HepG2 (cell line): ENCODE measurements around the gene SRD5A1. TPM values are rescaled to one million over a fixed set of nuclear protein-coding genes. Genes with fewer than 3 reads are reported as not detected.
A peak's percentile ranks its signal among the peaks of the same experiment; 100 is the strongest.

ENCODE experiments used
- E2F5 ChIP-seq: sonication (generic); formaldehyde crosslinking; conservative IDR thresholded peaks from 2 replicates; pipeline ENCODE4 v1.4.0; 2020; ENCODE audit warnings: missing genetic modification reagents
- GABPA ChIP-seq, 2 experiments: IDR thresholded peaks; 2 replicates each; pipeline ENCODE4 v1.6.1; 2011 to 2016; ENCODE audit warnings: low read depth in 2 of 2, low read length in 1 of 2, missing biosample characterization in 1 of 2, missing genetic modification characterization in 1 of 2
- GATAD1 ChIP-seq: IDR thresholded peaks from 2 replicates; pipeline ENCODE4 v1.6.1; 2016; ENCODE audit warnings: missing genetic modification reagents, missing compliant biosample characterization
- HMG20A ChIP-seq: IDR thresholded peaks from 2 replicates; pipeline ENCODE4 v1.6.1; 2016; ENCODE audit warnings: borderline replicate concordance
- KDM1A ChIP-seq: IDR thresholded peaks from 2 replicates; pipeline ENCODE4 v1.6.1; 2016; ENCODE audit warnings: missing compliant biosample characterization
- KLF9 ChIP-seq: IDR thresholded peaks from 2 replicates; pipeline ENCODE4 v1.6.1; 2016; ENCODE audit warnings: low read depth
- NR3C1 ChIP-seq: sonication (generic); formaldehyde crosslinking; IDR thresholded peaks from 2 replicates; pipeline ENCODE4 v1.4.0; 2020; ENCODE audit warnings: missing genetic modification reagents
- SMC3 ChIP-seq: IDR thresholded peaks from 2 replicates; pipeline ENCODE4 v1.6.1; 2011; ENCODE audit warnings: low read length, improper control_type of control experiment
- SP1 ChIP-seq, 2 experiments: fragments of 450-650 bp in 1 of 2; sonication (generic) in 1 of 2; formaldehyde crosslinking in 1 of 2; IDR thresholded peaks; 2 replicates each; pipeline versions ENCODE4 v1.4.0 to v1.6.1; 2016 to 2020; ENCODE audit warnings: missing genetic modification reagents in 1 of 2
- TCF7 ChIP-seq: sonication (generic); IDR thresholded peaks from 2 replicates; pipeline ENCODE4 v1.6.1; 2016; ENCODE audit warnings: antibody characterized with exemption, low read depth
- THAP11 ChIP-seq: IDR thresholded peaks from 2 replicates; pipeline ENCODE4 v1.6.1; 2016; ENCODE audit warnings: missing biosample characterization, missing genetic modification reagents
- THAP7 ChIP-seq: sonication (generic); formaldehyde crosslinking; IDR thresholded peaks from 2 replicates; pipeline ENCODE4 v1.8.1; 2023; ENCODE audit warnings: mild to moderate bottlenecking, missing genetic modification reagents
- XBP1 ChIP-seq: sonication (generic); formaldehyde crosslinking; IDR thresholded peaks from 2 replicates; pipeline ENCODE4 v1.5.0; 2020; ENCODE audit warnings: missing genetic modification reagents
- ZBTB33 ChIP-seq: sonication (generic); formaldehyde crosslinking; IDR thresholded peaks from 2 replicates; pipeline ENCODE4 v1.4.0; 2020; ENCODE audit warnings: missing genetic modification reagents
- ZNF570 ChIP-seq: sonication (generic); formaldehyde crosslinking; IDR thresholded peaks from 2 replicates; pipeline ENCODE4 v1.4.0; 2020; ENCODE audit warnings: mild to moderate bottlenecking, missing genetic modification reagents, borderline replicate concordance
- ZNF777 ChIP-seq: sonication (generic); formaldehyde crosslinking; IDR thresholded peaks from 2 replicates; pipeline ENCODE4 v1.4.0; 2020; ENCODE audit warnings: missing genetic modification reagents
- polyA plus RNA-seq, 8 experiments: library from polyadenylated mRNA; depleted of rRNA in 3 of 8; stranded (reverse) in 7 of 8; unstranded in 1 of 8; fragments of >200 nt; fragmentation: Illumina TruSeq in 4 of 8; extraction: Trizol in 4 of 8; gene quantifications; 2 replicates each; pipeline versions ENCODE4 v1.2.1 to v1.2.3, GENCODE V29; 2011 to 2016; ENCODE audit warnings: low read depth in 4 of 8, missing spikeins in 1 of 8, mixed read lengths in 1 of 8; ENCODE audit not compliant: insufficient read depth in 1 of 8
- total RNA-seq, 5 experiments: library from RNA; depleted of rRNA; stranded (reverse); fragments of >200 nt; fragmentation: Illumina TruSeq; extraction: Trizol; gene quantifications; 2 replicates each; pipeline ENCODE4 v1.2.3, GENCODE V29; 2016; ENCODE audit warnings: low read depth in 1 of 5
- TF ChIP-seq, protein P1 (sequence below): sonication (generic); formaldehyde crosslinking; IDR thresholded peaks from 2 replicates; pipeline ENCODE4 v1.5.0; 2020; ENCODE audit warnings: mild to moderate bottlenecking, missing genetic modification reagents
- TF ChIP-seq, protein P2 (sequence below): sonication (generic); formaldehyde crosslinking; IDR thresholded peaks from 2 replicates; pipeline ENCODE4 v1.8.1; 2023; ENCODE audit warnings: mild to moderate bottlenecking, missing genetic modification reagents, borderline replicate concordance
- TF ChIP-seq, protein P3 (sequence below): sonication (generic); formaldehyde crosslinking; IDR thresholded peaks from 2 replicates; pipeline ENCODE4 v1.8.1; 2023; ENCODE audit warnings: missing genetic modification reagents, inconsistent platforms, borderline replicate concordance

The SRD5A1 gene
- total and polyA plus RNA-seq, 2 of the 13 experiments (the other 11 are each of a cell fraction or from before 2014, with no cell fraction given): 6.1 to 9.9 TPM

DNA sequence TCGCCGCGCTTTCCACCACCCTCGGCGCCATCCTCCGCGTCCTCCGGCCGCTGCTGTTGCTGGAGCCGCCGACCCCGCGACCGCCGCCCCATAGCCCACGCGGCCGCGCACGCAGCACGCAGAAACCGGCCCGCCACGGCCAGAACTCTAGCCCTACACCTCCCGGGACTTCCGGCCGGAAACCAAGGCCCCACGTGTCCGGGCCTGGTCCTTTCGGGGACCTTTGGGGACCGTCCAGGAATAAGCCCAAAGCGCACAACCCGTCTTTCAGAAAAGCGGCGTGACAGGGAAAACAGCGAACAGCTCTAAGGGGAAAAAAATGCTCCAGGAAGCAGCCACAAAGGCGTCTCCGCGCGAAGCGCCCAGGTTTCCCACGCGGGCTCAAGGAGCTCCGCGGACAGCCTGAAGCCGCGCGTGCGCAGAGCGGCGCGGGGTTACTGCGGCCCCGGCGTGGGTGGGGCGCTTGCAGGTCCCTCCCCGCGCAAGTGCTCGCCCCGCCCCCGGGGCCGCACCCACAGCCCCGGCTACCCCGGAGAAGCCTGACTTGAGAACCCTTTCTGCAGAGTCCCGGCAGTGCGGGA, at the start of gene SRD5A1, which contains the start of gene NSUN2 (continued):
- TF ChIP-seq, protein P1, sequence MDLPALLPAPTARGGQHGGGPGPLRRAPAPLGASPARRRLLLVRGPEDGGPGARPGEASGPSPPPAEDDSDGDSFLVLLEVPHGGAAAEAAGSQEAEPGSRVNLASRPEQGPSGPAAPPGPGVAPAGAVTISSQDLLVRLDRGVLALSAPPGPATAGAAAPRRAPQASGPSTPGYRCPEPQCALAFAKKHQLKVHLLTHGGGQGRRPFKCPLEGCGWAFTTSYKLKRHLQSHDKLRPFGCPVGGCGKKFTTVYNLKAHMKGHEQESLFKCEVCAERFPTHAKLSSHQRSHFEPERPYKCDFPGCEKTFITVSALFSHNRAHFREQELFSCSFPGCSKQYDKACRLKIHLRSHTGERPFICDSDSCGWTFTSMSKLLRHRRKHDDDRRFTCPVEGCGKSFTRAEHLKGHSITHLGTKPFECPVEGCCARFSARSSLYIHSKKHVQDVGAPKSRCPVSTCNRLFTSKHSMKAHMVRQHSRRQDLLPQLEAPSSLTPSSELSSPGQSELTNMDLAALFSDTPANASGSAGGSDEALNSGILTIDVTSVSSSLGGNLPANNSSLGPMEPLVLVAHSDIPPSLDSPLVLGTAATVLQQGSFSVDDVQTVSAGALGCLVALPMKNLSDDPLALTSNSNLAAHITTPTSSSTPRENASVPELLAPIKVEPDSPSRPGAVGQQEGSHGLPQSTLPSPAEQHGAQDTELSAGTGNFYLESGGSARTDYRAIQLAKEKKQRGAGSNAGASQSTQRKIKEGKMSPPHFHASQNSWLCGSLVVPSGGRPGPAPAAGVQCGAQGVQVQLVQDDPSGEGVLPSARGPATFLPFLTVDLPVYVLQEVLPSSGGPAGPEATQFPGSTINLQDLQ (CRISPR knock-in tag): no peak
- no peak for TF ChIP-seq NR3C1
- peak; percentile 92 for TF ChIP-seq GATAD1
- TF ChIP-seq SMC3: no peak
- TF ChIP-seq THAP7 (CRISPR knock-in tag): no peak
- no peak for TF ChIP-seq HMG20A (CRISPR knock-in tag)
- TF ChIP-seq TCF7: no peak
- TF ChIP-seq ZNF777 (CRISPR knock-in tag): peak; percentile 37
- TF ChIP-seq SP1 (IDR thresholded peaks at IDR 0.05): no peak
- TF ChIP-seq SP1 (CRISPR knock-in tag; IDR thresholded peaks at IDR 0.05): no peak
- TF ChIP-seq THAP11 (CRISPR knock-in tag): peak; percentile 89
- no peak for TF ChIP-seq ZBTB33 (CRISPR knock-in tag)
- TF ChIP-seq, protein P2, sequence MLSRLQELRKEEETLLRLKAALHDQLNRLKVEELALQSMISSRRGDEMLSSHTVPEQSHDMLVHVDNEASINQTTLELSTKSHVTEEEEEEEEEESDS (CRISPR knock-in tag): no peak
- TF ChIP-seq, protein P3, sequence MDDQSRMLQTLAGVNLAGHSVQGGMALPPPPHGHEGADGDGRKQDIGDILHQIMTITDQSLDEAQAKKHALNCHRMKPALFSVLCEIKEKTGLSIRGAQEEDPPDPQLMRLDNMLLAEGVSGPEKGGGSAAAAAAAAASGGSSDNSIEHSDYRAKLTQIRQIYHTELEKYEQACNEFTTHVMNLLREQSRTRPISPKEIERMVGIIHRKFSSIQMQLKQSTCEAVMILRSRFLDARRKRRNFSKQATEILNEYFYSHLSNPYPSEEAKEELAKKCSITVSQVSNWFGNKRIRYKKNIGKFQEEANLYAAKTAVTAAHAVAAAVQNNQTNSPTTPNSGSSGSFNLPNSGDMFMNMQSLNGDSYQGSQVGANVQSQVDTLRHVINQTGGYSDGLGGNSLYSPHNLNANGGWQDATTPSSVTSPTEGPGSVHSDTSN (CRISPR knock-in tag): no peak
- 0 out of 2 replicates have a peak, but pooled peaks have one; percentile 64 for TF ChIP-seq KLF9 (CRISPR knock-in tag)
- TF ChIP-seq ZNF570 (CRISPR knock-in tag): no peak
- TF ChIP-seq XBP1 (CRISPR knock-in tag): no peak
- no peak for TF ChIP-seq KDM1A (CRISPR knock-in tag)
- peak; percentile 75 for TF ChIP-seq GABPA (IDR thresholded peaks at IDR 0.05; ENCODE audit: low read depth, low read length)
- peak; percentile 92 for TF ChIP-seq GABPA (CRISPR knock-in tag; IDR thresholded peaks at IDR 0.05; ENCODE audit: low read depth)
- no peak for TF ChIP-seq E2F5
